Measurements from ENCODE around the gene TAB3.

DNA sequence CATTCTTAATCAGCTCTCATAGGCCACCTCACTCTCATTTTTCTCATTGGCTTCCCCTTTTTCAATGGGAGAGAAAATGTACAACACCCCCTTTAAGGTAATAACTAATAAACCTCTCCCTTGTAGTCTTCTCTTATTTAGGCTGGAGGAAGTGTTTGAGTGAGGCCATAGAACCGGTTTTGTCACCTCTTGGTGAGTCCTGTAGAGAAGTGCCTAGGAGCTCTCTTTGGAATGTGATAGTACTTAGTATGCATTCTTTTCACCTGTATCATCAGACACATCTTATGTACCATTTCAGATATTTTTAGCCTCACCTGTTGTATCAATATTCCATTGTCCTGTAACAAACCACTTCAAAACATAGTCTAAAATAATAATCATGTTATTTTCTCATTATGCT lies 3.5 kb upstream of the TAB3 start:
- TF ChIP-seq, protein P1, sequence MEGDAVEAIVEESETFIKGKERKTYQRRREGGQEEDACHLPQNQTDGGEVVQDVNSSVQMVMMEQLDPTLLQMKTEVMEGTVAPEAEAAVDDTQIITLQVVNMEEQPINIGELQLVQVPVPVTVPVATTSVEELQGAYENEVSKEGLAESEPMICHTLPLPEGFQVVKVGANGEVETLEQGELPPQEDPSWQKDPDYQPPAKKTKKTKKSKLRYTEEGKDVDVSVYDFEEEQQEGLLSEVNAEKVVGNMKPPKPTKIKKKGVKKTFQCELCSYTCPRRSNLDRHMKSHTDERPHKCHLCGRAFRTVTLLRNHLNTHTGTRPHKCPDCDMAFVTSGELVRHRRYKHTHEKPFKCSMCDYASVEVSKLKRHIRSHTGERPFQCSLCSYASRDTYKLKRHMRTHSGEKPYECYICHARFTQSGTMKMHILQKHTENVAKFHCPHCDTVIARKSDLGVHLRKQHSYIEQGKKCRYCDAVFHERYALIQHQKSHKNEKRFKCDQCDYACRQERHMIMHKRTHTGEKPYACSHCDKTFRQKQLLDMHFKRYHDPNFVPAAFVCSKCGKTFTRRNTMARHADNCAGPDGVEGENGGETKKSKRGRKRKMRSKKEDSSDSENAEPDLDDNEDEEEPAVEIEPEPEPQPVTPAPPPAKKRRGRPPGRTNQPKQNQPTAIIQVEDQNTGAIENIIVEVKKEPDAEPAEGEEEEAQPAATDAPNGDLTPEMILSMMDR (IDR thresholded peaks at IDR 0.05; ENCODE audit: low read depth, low read length): no peak
- no peak for TF ChIP-seq MYC (IDR thresholded peaks at IDR 0.05; ENCODE audit: low read depth, low read length)
